CD4-positive, alpha-beta memory T cell (primary cell): Measurements from ENCODE around the gene CYP4F2. TPM values are rescaled to one million over a fixed set of nuclear protein-coding genes. Genes with fewer than 3 reads are reported as not detected.
"Not testable (repeated sequence)": the region's sequence is repeated elsewhere in the genome, so short reads cannot be mapped to it uniquely, and the experiment has no call there.

Experiments used
- CTCF ChIA-PET: fragments of 350-600 bp; sonication (Branson Sonifier 250); formaldehyde crosslinking; loops from one replicate; lab custom pipeline; 2021; ENCODE audit warnings: inconsistent platforms; ENCODE audit not compliant: partially characterized antibody; lab: Charles Lee
- POLR2A ChIA-PET: fragments of 350-600 bp; sonication (Branson Sonifier 250); formaldehyde crosslinking; loops from one replicate; lab custom pipeline; 2021; ENCODE audit not compliant: partially characterized antibody; lab: Charles Lee
- DNase-seq, 5 donors: peaks; one replicate each; pipeline versions ENCODE4 v3.0.0 to v3.0.0-alpha.2; 2020 to 2022; ENCODE audit warnings: mixed read lengths in 1 of 5
- H3K27ac ChIP-seq: one replicate; pipeline ENCODE4 v1.7.0; 2013; ENCODE audit warnings: low read depth, low read length
- H3K27me3 ChIP-seq: 2 replicates; pipeline ENCODE4 v1.7.0; 2013; ENCODE audit warnings: mild to moderate bottlenecking, low read length, moderate library complexity; ENCODE audit not compliant: insufficient read depth
- H3K36me3 ChIP-seq: 2 replicates; pipeline ENCODE4 v1.7.0; 2013; ENCODE audit warnings: mild to moderate bottlenecking, low read length, moderate library complexity; ENCODE audit not compliant: insufficient read depth
- H3K4me1 ChIP-seq: 2 replicates; pipeline ENCODE4 v1.7.0; 2013; ENCODE audit warnings: mild to moderate bottlenecking, low read length, moderate library complexity; ENCODE audit not compliant: insufficient read depth
- H3K4me3 ChIP-seq, 2 donors: one replicate each; pipeline ENCODE4 v1.7.0; 2013; ENCODE audit warnings: low read length in 2 of 2, mild to moderate bottlenecking in 1 of 2
- H3K9me3 ChIP-seq, 2 donors: one replicate each; pipeline ENCODE4 v1.7.0; 2013; ENCODE audit warnings: low read length in 2 of 2, control low read depth in 1 of 2; ENCODE audit not compliant: control insufficient read depth in 1 of 2
- H3K27ac Mint-ChIP-seq, 7 donors: one replicate each; pipeline ENCODE4 v1.8.0; 2020 to 2021; ENCODE audit warnings: mixed read lengths in 7 of 7, mild to moderate bottlenecking in 6 of 7, inconsistent platforms in 3 of 7, moderate library complexity in 3 of 7
- H3K27me3 Mint-ChIP-seq, 2 donors: one replicate each; pipeline ENCODE4 v1.8.0; 2020 to 2021; ENCODE audit warnings: mixed read lengths in 2 of 2
- H3K36me3 Mint-ChIP-seq, 2 donors: one replicate each; pipeline ENCODE4 v1.8.0; 2020 to 2021; ENCODE audit warnings: mixed read lengths in 2 of 2, inconsistent platforms in 1 of 2, mild to moderate bottlenecking in 1 of 2
- H3K4me1 Mint-ChIP-seq, 4 donors: one replicate each; pipeline ENCODE4 v1.8.0; 2020 to 2021; ENCODE audit warnings: mixed read lengths in 4 of 4, mild to moderate bottlenecking in 1 of 4
- H3K4me3 Mint-ChIP-seq, 8 donors: one replicate each; pipeline ENCODE4 v1.8.0; 2020 to 2021; ENCODE audit warnings: mixed read lengths in 8 of 8, mild to moderate bottlenecking in 7 of 8, moderate library complexity in 6 of 8, inconsistent platforms in 3 of 8
- H3K9me3 Mint-ChIP-seq, 8 donors: one replicate each; pipeline ENCODE4 v1.8.0; 2020 to 2021; ENCODE audit warnings: mixed read lengths in 8 of 8, mild to moderate bottlenecking in 5 of 8, inconsistent platforms in 3 of 8, moderate library complexity in 1 of 8
- intact Hi-C: fragments of 100-400 bp; cut with micrococcal nuclease; formaldehyde crosslinking; loops from one replicate; pipeline ENCODE4 v1.15.1; 2023
- polyA plus RNA-seq, 2 donors: library from polyadenylated mRNA; unstranded; fragments of 300-500 nt; fragmentation: Illumina TruSeq; gene quantifications; one replicate each; pipeline ENCODE4 v1.2.3, GENCODE V29; 2021
- total RNA-seq, 2 experiments: library from RNA; stranded (reverse); gene quantifications; one replicate each; pipeline ENCODE4 v1.2.3, GENCODE V29; 2021

CYP4F2 gene
- total and polyA plus RNA-seq, 4 experiments from 2014 or later = not detected

DNA sequence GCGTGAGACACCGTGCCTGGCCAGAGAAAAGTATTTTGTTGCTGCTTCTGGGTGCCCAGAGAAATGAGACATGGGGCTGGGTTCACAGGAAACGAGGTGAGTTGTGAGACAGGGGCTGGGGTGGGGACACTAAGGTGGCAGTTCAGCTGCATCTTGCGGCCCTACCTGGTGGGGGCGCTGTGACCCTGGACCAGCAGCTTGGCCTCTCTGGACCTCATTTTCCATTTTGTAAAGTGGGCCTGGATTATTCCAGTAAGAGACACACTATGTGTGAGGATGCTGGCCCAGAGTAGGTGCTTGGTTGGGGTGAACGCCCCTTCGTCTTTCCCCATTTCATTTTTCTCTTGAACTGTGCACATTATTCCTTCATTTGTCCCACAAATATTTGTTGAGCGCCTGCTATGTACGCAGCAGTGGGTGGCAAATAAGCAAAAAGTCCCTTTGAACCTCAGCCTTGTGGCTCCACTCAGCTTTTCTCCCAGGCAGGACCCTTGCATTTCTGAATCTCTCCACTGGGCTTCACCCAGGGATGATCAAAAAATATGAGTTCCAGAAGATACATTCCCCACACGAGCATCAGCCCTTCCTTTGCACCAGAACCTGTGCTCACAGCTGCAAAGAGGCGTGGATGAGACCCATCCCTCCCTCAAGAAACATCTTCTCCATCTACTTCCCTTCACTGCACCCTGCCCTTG, 55.9 kb downstream of the CYP4F2 start:
- peaks cover 34 to 70% (median 54%) of the 10 kb centered on the region in 4 donors for H3K4me1 Mint-ChIP-seq
- H3K27ac Mint-ChIP-seq = no peak overlapping the region
- CTCF ChIA-PET = interaction anchor here (1.2 to 1.7 kb wide), 2 partner anchors 28 to 58 kb away, joined by 3 to 4 read pairs; no protein-coding TSS in a partner anchor
- H3K36me3 Mint-ChIP-seq = peaks cover 0 to 2% of the 10 kb centered on the region in 2 donors
- H3K9me3 Mint-ChIP-seq = no peaks in the 10 kb centered on the region
- DNase-seq = peak in 1 of 5 donors; percentile 8
- Histone ChIP-seq H3K27ac (no peak overlapping the region), H3K27me3 (no peaks in the 10 kb centered on the region), H3K4me3 (no peak overlapping the region), H3K36me3 (no peaks in the 10 kb centered on the region), H3K4me1 (peaks cover 63% of the 10 kb centered on the region), H3K9me3 (no peaks in the 10 kb centered on the region)
- POLR2A ChIA-PET = interaction anchor here (1.1 kb wide), 1 partner anchor 375 kb away, joined by 3 read pairs; no protein-coding TSS in a partner anchor
- no peaks in the 10 kb centered on the region for H3K27me3 Mint-ChIP-seq
- intact Hi-C loops = no loop called here
- peak overlapping the region in 1 of 8 donors; percentile 1 for H3K4me3 Mint-ChIP-seq

DNA sequence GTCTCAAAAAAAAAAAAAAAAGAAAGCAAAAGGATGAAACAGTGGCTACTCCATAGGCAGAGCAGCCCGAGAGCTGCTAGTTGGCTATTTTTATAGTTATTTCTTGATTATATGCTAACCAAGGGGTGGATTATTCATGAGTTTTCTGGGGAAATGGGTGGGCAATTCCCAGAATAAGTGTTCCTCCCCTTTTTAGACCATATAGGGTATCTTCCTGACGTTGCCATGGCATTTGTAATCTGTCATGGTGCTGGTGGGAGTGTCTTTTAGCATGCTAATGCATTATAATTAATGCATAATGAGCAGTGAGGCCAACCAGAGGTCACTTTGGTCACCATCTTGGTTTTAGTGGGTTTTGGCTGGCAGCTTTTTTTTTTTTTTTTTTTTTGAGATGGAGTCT, 57.0 kb downstream of the CYP4F2 start:
- H3K4me1 ChIP-seq = peaks cover 59% of the 10 kb centered on the region
- H3K27ac ChIP-seq = no peak overlapping the region
- ChIA-PET CTCF (interaction anchor here (1.7 kb wide), 1 partner anchor 29 kb away, joined by 4 read pairs; no protein-coding TSS in a partner anchor), POLR2A (no interaction called here)
- H3K4me3 ChIP-seq = no peak overlapping the region
- Mint-ChIP-seq H3K9me3 (no peaks in the 10 kb centered on the region), H3K27ac (no peak overlapping the region), H3K36me3 (peaks cover 0 to 6% of the 10 kb centered on the region in 2 donors), H3K27me3 (no peaks in the 10 kb centered on the region), H3K4me1 (peaks cover 32 to 61% (median 53%) of the 10 kb centered on the region in 4 donors), H3K4me3 (no peak overlapping the region)
- H3K36me3 ChIP-seq = no peaks in the 10 kb centered on the region
- H3K27me3 ChIP-seq = no peaks in the 10 kb centered on the region
- no peaks in the 10 kb centered on the region for H3K9me3 ChIP-seq
- DNase-seq = no peak
- intact Hi-C loops = no loop called here

DNA sequence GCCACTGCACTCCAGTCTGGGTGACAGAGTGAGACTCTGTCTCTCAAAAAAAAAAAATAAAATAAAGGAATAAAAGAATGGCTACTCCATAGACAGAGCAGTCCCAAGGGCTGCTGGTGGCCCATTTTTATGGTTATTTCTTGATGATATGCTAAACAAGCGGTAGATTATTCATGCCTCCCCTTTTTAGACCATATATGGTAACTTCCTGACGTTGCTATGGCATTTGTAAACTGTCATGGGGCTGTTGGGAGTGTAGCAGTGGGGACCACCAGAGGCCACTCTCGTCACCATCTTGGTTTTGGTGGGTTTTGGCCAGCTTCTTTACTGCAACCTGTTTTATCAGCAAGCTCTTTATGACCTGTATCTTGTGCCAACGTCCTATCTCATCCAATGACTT, 58.0 kb downstream of the CYP4F2 start:
- not testable (repeated sequence) for H3K36me3 ChIP-seq, H3K27me3 ChIP-seq, H3K4me3 ChIP-seq, H3K27ac ChIP-seq, H3K9me3 Mint-ChIP-seq, H3K4me3 Mint-ChIP-seq, DNase-seq, H3K36me3 Mint-ChIP-seq, H3K27me3 Mint-ChIP-seq, H3K9me3 ChIP-seq
- peaks cover 59% of the 10 kb centered on the region for H3K4me1 ChIP-seq
- ChIA-PET POLR2A (interaction anchor here (1.2 kb wide), 1 partner anchor 271 kb away, joined by 3 read pairs; no protein-coding TSS in a partner anchor), CTCF (interaction anchor here (1.3 kb wide), 1 partner anchor 28 kb away, joined by 6 read pairs; no protein-coding TSS in a partner anchor)
- peaks cover 34 to 61% (median 49%) of the 10 kb centered on the region in 4 donors for H3K4me1 Mint-ChIP-seq
- intact Hi-C loops = loop anchor here (5.0 kb wide), 1 partner anchor 237 kb away; the partner anchor contains the start of gene TPM4
- H3K27ac Mint-ChIP-seq = peak overlapping the region in 2 of 7 donors; percentile 31 to 43

DNA sequence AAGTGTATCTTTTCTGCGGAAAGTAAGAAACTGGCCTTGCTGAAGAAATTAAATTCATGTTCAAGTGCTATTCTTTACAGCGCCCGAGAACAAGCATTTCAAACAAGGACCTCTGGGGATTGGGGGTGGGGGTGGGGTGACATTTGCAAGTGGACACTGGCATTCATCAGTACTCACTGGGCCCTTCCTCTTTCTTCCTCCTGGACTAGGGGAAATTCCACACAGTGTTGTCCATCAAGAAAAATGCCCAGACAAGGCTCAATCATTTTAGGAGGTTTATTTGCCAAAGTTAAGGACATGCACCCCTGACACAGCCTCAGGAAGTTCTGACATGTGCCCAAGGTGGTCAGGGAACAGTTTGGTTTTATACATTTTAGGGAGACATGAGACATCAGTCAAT, 59.5 kb downstream of the CYP4F2 start:
- DNase-seq = no peak
- peaks cover 25 to 48% (median 37%) of the 10 kb centered on the region in 4 donors for H3K4me1 Mint-ChIP-seq
- Histone ChIP-seq H3K36me3 (no peaks in the 10 kb centered on the region), H3K27ac (no peak overlapping the region), H3K4me1 (peaks cover 44% of the 10 kb centered on the region), H3K4me3 (peak overlapping the region in 1 of 2 donors; percentile 4), H3K9me3 (no peaks in the 10 kb centered on the region), H3K27me3 (no peaks in the 10 kb centered on the region)
- no peaks in the 10 kb centered on the region for H3K27me3 Mint-ChIP-seq
- intact Hi-C loops = loop anchor here (5.0 kb wide), 1 partner anchor 239 kb away; the partner anchor contains the start of gene TPM4
- H3K9me3 Mint-ChIP-seq = no peaks in the 10 kb centered on the region
- ChIA-PET POLR2A (interaction anchor here (1.2 to 2.1 kb wide), 2 partner anchors 232 to 531 kb away, joined by 5 to 8 read pairs; no protein-coding TSS in a partner anchor), CTCF (interaction anchor here (1.6 to 3.1 kb wide), 2 partner anchors 19 to 31 kb away, joined by 3 to 8 read pairs; no protein-coding TSS in a partner anchor)
- peaks cover 0 to 6% of the 10 kb centered on the region in 2 donors for H3K36me3 Mint-ChIP-seq
- H3K4me3 Mint-ChIP-seq = peak overlapping the region in 2 of 8 donors; percentile 40 to 47
- peak overlapping the region in 3 of 7 donors; percentile 29 to 82 (median 30) for H3K27ac Mint-ChIP-seq

DNA sequence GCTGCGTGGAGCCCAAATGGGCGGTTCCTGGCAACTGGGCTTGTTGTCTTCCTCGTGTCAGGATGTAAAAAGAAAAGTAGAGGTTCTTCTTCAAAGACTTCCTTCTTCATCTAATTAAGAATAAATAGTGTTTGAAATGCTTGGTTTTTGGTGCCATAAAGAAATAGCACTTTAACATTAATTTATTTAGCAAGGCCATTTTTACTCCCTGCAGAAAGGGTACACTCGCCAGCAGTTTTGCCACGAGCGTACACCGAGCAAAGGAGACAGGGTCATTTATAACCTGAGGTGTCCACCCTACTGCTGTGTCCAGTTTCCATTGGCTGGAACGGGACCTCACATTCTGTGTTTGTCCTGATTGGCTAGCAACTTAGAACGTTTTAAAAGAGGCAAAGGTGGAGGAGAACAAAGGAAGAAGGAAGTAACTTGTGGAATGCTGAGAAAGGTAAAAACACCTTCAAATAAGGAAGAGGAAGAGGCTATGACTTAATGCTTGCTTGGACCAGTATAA, 60.6 kb downstream of the CYP4F2 start:
- POLR2A ChIA-PET = interaction anchor here (0.7 to 3.8 kb wide), 27 partner anchors 8 to 534 kb away, joined by 3 to 50 read pairs (median 5); partner anchors contain the start of genes AKAP8, AKAP8L, AP1M1 and FAM32A
- H3K4me3 ChIP-seq = peak overlapping the region; percentile 63 to 69
- intact Hi-C loops = loop anchor here (1.0 to 5.0 kb wide), 5 partner anchors 32 to 458 kb away; partner anchors contain the start of genes AKAP8, FAM32A, RAB8A and TPM4

DNA sequence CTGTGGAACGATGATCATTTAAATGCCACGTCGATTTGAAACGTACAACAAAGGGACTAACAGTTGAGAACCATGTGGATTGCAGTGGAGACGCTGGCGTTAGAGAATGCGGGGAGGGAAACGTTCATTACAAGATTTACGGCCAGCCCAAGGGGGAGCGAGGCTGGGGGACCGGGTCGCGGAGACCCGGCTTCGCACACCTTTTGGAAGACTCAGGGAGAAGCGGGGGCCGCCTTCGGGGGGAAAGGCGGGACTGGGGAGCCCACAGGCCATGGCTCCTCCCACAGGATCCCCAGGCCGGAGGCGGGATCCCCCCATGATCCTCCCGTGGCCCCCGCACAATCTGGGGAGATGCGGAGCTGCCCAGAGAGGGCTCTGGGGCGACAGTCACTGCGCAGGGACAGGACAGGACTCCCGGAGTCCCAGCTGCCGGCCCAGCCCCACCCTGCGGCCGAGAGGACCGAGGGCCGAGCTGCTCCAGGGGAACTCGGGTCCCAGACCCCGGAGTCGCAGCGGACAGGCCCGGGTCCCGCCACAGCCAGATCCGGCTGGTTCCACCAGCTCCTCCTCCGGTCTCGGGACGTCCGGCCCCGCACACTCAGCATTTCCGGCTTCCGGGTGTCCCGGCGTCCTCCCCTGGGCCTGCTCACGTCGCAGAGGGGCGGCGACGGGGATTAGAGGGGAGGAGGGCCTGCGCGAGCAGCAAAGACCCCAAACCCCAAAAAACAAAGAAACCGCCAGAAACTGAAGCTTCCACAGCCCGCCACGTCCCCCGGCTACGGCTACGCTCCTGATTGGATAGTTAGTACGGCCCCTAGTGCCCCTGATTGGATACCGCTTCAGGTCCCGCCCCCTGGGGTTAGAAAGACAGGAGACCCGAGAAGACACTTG, 61.3 kb downstream of the CYP4F2 start:
- Mint-ChIP-seq H3K27ac (peak overlapping the region; percentile 89 to 100 (median 99)), H3K4me1 (peaks cover 17 to 36% (median 25%) of the 10 kb centered on the region in 4 donors), H3K36me3 (peaks cover 0 to 6% of the 10 kb centered on the region in 2 donors), H3K9me3 (no peaks in the 10 kb centered on the region), H3K4me3 (peak overlapping the region; percentile 92 to 99 (median 96)), H3K27me3 (no peaks in the 10 kb centered on the region)
- Histone ChIP-seq H3K4me1 (peaks cover 29% of the 10 kb centered on the region), H3K36me3 (no peaks in the 10 kb centered on the region), H3K9me3 (no peaks in the 10 kb centered on the region), H3K27me3 (no peaks in the 10 kb centered on the region), H3K27ac (peak overlapping the region; percentile 94), H3K4me3 (peak overlapping the region; percentile 63 to 69)
- intact Hi-C loops = loop anchor here (1.0 to 5.0 kb wide), 6 partner anchors 8 to 457 kb away; partner anchors contain the start of genes AKAP8, FAM32A, RAB8A and TPM4
- ChIA-PET CTCF (interaction anchor here (0.8 to 3.1 kb wide), 3 partner anchors 24 to 204 kb away, joined by 3 to 9 read pairs (median 8); no protein-coding TSS in a partner anchor), POLR2A (interaction anchor here (0.7 to 3.8 kb wide), 31 partner anchors 8 to 1390 kb away, joined by 3 to 50 read pairs (median 4); partner anchors contain the start of genes AKAP8, AKAP8L, AP1M1 and FAM32A)
- DNase-seq = peak; percentile 95 to 98 (median 96)

More for the DNA sequence above, 60.6 kb downstream of the CYP4F2 start:
- Mint-ChIP-seq H3K27me3 (no peaks in the 10 kb centered on the region), H3K9me3 (no peaks in the 10 kb centered on the region), H3K4me3 (peak overlapping the region; percentile 89 to 99 (median 94)), H3K36me3 (peaks cover 0 to 6% of the 10 kb centered on the region in 2 donors), H3K4me1 (peaks cover 19 to 40% (median 29%) of the 10 kb centered on the region in 4 donors), H3K27ac (peak overlapping the region; percentile 89 to 98 (median 95))
- Histone ChIP-seq H3K4me1 (peaks cover 33% of the 10 kb centered on the region), H3K27me3 (no peaks in the 10 kb centered on the region), H3K36me3 (no peaks in the 10 kb centered on the region), H3K27ac (peak overlapping the region; percentile 94), H3K9me3 (no peaks in the 10 kb centered on the region)
- no peak for DNase-seq
- CTCF ChIA-PET = interaction anchor here (3.1 kb wide), 1 partner anchor 32 kb away, joined by 8 read pairs; no protein-coding TSS in a partner anchor
